ACC112 (cell line): ENCODE data around the gene PNPLA7.
A peak's percentile ranks its signal among the peaks of the same experiment; 100 is the strongest.

Experiments
- H2AFZ ChIP-seq: fragments of 200-600 bp; sonication (generic); one replicate; pipeline ENCODE4 v1.6.0; 2017; ENCODE audit warnings: antibody characterized with exemption, low read length; ENCODE audit not compliant: unreplicated experiment
- H3K27ac ChIP-seq: fragments of 200-600 bp; sonication (generic); 2 replicates; pipeline ENCODE4 v1.5.1; 2014; ENCODE audit warnings: low read depth, mild to moderate bottlenecking, antibody characterized with exemption, low read length, moderate library complexity
- H3K27me3 ChIP-seq: fragments of 200-600 bp; sonication (generic); 2 replicates; pipeline ENCODE4 v1.6.1; 2014; ENCODE audit warnings: mild to moderate bottlenecking, antibody characterized with exemption, low read length, moderate library complexity, mixed read lengths; ENCODE audit not compliant: insufficient read depth
- H3K36me3 ChIP-seq: fragments of 200-600 bp; sonication (generic); 2 replicates; pipeline ENCODE4 v1.6.1; 2016; ENCODE audit warnings: mild to moderate bottlenecking, antibody characterized with exemption, low read length, moderate library complexity, mixed read lengths; ENCODE audit not compliant: insufficient read depth
- H3K4me1 ChIP-seq: fragments of 200-600 bp; sonication (generic); one replicate; pipeline ENCODE4 v1.6.1; 2016; ENCODE audit warnings: low read length, mixed read lengths; ENCODE audit not compliant: insufficient read depth, unreplicated experiment, control insufficient read depth
- H3K4me3 ChIP-seq: fragments of 200-600 bp; sonication (generic); 2 replicates; pipeline ENCODE4 v1.5.1; 2014; ENCODE audit warnings: mild to moderate bottlenecking, low read depth, low read length
- H3K79me2 ChIP-seq: fragments of 200-600 bp; sonication (generic); one replicate; pipeline ENCODE4 v1.6.0; 2016; ENCODE audit warnings: low read length; ENCODE audit not compliant: control insufficient read depth, unreplicated experiment, insufficient read depth

Gene PNPLA7

GRCh38 chr9:137464291-137464999 is 85.8 kb downstream of the PNPLA7 start:
- Histone ChIP-seq H3K27me3 (no peaks in the 10 kb centered on the region), H2AFZ (no peak overlapping the region), H3K4me3 (no peak overlapping the region), H3K79me2 (no peaks in the 10 kb centered on the region), H3K27ac (no peak overlapping the region), H3K4me1 (peaks cover 4% of the 10 kb centered on the region), H3K36me3 (no peaks in the 10 kb centered on the region)

- H3K27me3 ChIP-seq: no peaks in the 10 kb centered on the region
- H2AFZ ChIP-seq: no peak overlapping the region
- no peak overlapping the region for H3K4me3 ChIP-seq
- H3K79me2 ChIP-seq: no peaks in the 10 kb centered on the region
- no peaks in the 10 kb centered on the region for H3K36me3 ChIP-seq
- H3K4me1 ChIP-seq: peaks cover 6% of the 10 kb centered on the region
- no peak overlapping the region for H3K27ac ChIP-seq
Measured at GRCh38 chr9:137463931-137464290, 86.3 kb downstream of the PNPLA7 start.

DNA sequence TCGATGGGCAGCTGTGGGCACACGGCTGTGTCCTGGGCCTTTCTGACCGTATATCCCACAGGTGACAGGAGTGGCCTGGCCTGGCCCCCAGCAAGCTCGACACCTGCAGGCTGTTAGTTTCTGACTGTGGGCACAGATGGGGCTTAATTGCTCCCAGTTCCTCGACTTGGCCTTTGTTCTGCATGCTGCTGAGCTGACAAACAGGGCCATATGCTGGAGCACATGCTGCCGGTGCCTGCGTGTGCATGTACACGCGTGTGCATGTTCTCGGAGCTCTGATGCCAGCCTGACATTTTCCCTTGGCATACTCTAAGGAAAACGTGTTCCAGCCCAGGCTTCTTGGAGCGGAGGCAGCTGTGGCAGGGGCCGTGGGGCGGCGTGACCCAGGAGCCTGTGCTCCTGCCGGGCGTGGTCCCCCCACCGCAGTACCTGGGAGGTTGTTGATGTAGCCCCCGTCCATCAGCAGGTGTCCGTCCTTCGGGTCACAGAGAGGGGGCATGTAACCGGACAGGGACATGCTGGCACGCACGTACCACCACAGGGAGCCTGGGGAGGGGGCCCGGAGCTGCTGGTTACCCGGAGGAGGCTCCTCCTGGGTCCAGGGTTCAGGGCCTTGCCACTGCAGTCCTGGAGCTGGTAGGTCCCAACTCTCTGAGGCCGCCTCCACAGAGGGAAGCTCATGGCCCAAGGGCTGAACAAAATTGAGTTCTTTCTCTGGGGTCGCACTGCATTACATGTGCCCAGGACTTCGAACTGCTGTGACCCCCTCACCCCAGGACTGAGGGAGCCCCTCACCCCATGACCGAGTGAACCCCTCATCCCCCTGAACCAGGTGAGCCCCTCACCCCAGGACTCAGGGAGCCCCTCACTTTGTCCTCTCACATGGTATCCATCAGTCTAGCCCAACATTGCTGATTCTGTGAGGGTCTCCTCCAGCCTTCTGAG is 86.9 kb downstream of the PNPLA7 start:
- Histone ChIP-seq H3K79me2 (peaks cover 6% of the 10 kb centered on the region), H3K4me3 (no peak overlapping the region), H3K4me1 (peaks cover 6% of the 10 kb centered on the region)

DNA sequence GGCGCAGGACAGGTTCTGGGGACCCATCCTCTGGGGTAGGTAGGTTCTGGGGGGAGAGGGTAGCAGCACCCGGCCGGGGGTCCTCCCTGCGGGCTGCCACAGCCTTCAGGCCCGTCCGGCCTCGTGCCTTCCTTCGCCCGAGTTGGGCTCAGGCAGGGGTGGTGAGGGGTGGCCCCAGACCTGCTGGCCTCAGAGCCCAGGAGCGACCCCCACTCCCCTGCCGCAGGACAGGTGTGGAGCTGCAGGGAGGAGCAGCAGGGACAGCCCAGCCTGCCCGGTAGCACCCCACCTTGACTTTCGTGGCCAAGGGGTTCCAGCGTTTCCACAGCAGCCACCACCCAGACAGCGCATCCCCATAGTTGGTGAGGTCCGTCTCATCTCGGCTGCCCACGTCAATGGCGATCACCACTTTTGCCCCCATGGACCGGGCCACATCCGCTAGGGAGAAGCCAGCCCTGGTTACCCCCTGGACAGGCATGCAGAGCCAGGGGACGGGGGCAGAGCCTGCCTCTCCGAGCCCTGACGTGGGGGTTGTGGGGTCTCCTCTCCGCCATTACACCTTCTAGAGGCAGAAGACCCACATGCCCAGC is 87.7 kb downstream of the PNPLA7 start:
- Histone ChIP-seq H3K4me1 (peaks cover 14% of the 10 kb centered on the region), H2AFZ (no peak overlapping the region), H3K4me3 (no peak overlapping the region)

More for the DNA sequence above, 86.9 kb downstream of the PNPLA7 start:
- H3K27ac ChIP-seq: no peak overlapping the region
- no peak overlapping the region for H2AFZ ChIP-seq
- no peaks in the 10 kb centered on the region for H3K27me3 ChIP-seq
- H3K36me3 ChIP-seq: no peaks in the 10 kb centered on the region

GRCh38 chr9:137461663-137462395 is 88.4 kb downstream of the PNPLA7 start:
- Histone ChIP-seq H2AFZ (no peak overlapping the region), H3K36me3 (no peaks in the 10 kb centered on the region), H3K27ac (no peak overlapping the region), H3K79me2 (peaks cover 14% of the 10 kb centered on the region), H3K27me3 (no peaks in the 10 kb centered on the region), H3K4me3 (no peak overlapping the region), H3K4me1 (peaks cover 20% of the 10 kb centered on the region)

More for the DNA sequence above, 87.7 kb downstream of the PNPLA7 start:
- Histone ChIP-seq H3K79me2 (peaks cover 14% of the 10 kb centered on the region), H3K27ac (no peak overlapping the region), H3K27me3 (no peaks in the 10 kb centered on the region), H3K36me3 (no peaks in the 10 kb centered on the region)

GRCh38 chr9:137461316-137461662 is 88.9 kb downstream of the PNPLA7 start:
- no peaks in the 10 kb centered on the region for H3K27me3 ChIP-seq
- no peak overlapping the region for H3K4me3 ChIP-seq
- H3K27ac ChIP-seq: no peak overlapping the region
- H3K36me3 ChIP-seq: no peaks in the 10 kb centered on the region
- peaks cover 25% of the 10 kb centered on the region for H3K4me1 ChIP-seq
- no peak overlapping the region for H2AFZ ChIP-seq
- H3K79me2 ChIP-seq: peaks cover 14% of the 10 kb centered on the region

GRCh38 chr9:137460363-137461315 is 89.6 kb downstream of the PNPLA7 start:
- H3K27me3 ChIP-seq: no peaks in the 10 kb centered on the region
- no peaks in the 10 kb centered on the region for H3K36me3 ChIP-seq
- no peak overlapping the region for H2AFZ ChIP-seq
- H3K79me2 ChIP-seq: peaks cover 14% of the 10 kb centered on the region
- no peak overlapping the region for H3K4me3 ChIP-seq
- H3K4me1 ChIP-seq: peaks cover 32% of the 10 kb centered on the region
- no peak overlapping the region for H3K27ac ChIP-seq

DNA sequence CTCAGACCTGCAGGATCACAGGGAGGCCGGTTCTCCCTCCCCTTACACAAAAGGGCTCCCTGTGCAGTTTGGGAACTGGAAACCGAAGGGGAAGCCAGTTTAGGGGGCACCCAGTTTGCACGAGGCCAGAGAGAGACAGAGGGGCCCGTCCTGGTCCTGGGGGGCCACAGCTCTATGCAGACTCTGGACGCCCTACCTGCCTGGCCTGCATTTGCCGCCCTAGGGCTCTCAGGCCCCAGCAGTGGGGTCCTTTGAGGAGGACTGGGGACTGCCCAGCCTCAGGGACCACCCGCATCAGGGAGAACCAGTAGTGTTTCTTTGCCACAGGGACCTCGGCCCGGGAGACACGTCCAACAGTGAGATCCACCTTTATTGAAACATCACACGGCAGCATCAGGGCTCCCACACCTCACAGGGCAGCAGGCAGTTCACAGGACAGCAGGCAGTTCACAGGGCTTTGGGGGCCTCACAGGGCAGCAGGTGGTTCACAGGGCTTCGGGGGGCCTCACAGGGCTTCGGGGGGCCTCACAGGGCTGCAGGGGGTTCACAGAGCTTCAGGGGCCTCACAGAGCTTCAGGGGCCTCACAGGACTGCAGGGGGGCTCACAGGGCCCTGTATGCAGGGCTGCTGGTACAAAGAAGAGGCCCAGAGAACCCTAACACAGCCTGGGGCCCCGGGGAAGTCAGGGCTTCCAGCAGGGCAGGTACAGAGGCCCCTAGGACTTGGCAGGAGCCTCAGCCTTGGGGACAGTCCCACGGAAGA is 90.4 kb downstream of the PNPLA7 start:
- H3K79me2 ChIP-seq: peaks cover 14% of the 10 kb centered on the region
- no peak overlapping the region for H3K27ac ChIP-seq
- H2AFZ ChIP-seq: peak overlapping the region; percentile 86
- peak overlapping the region; percentile 98 for H3K4me3 ChIP-seq
- H3K27me3 ChIP-seq: no peaks in the 10 kb centered on the region
- H3K4me1 ChIP-seq: peaks cover 34% of the 10 kb centered on the region
- H3K36me3 ChIP-seq: no peaks in the 10 kb centered on the region

- H3K4me3 ChIP-seq: peak within 1 kb of the TSS; percentile 98
- peaks cover 14% of the 10 kb centered on the region for H3K79me2 ChIP-seq
- peak within 1 kb of the TSS; percentile 42; the same call in 1 of the 2 replicates for H3K27ac ChIP-seq
- H3K36me3 ChIP-seq: no peaks in the 10 kb centered on the region
- peak within 1 kb of the TSS; percentile 86 for H2AFZ ChIP-seq
- H3K27me3 ChIP-seq: no peaks in the 10 kb centered on the region
- peaks cover 34% of the 10 kb centered on the region for H3K4me1 ChIP-seq
Measured at GRCh38 chr9:137459152-137459600, 91.0 kb downstream of the PNPLA7 start, which contains the start of gene NSMF. NSMF (minus strand) TSS chr9:137459334; CDS start chr9:137459102, 232 bp downstream.
